Stimulated activated naive CD4-positive, alpha-beta T cell (primary cell): ENCODE measurements around the gene CKAP2L.

Source experiments
- DNase-seq, 6 experiments: peaks; one replicate each; lab custom pipeline; 2025; lab: John Stamatoyannopoulos, UW

Gene CKAP2L

GRCh38 chr2:112792419-112792818 lies 28.0 kb upstream of the CKAP2L start:
- DNase-seq = no peak

- DNase-seq = no peak
Observed at GRCh38 chr2:112791693-112792230, 27.4 kb upstream of the CKAP2L start.

GRCh38 chr2:112791019-112791418 lies 26.6 kb upstream of the CKAP2L start:
- DNase-seq = no peak

- no peak for DNase-seq
Observed at GRCh38 chr2:112790305-112790704, 25.9 kb upstream of the CKAP2L start.

GRCh38 chr2:112789186-112789585 lies 24.8 kb upstream of the CKAP2L start:
- no peak for DNase-seq

GRCh38 chr2:112788653-112789052 lies 24.2 kb upstream of the CKAP2L start:
- DNase-seq = no peak

GRCh38 chr2:112787729-112788393 lies 23.5 kb upstream of the CKAP2L start:
- DNase-seq = no peak

- no peak for DNase-seq
Observed at GRCh38 chr2:112787294-112787693, 22.9 kb upstream of the CKAP2L start.

GRCh38 chr2:112784199-112785189 lies 20.1 kb upstream of the CKAP2L start, which contains the start of gene IL1A:
IL1A (minus strand) TSS chr2:112784493; CDS start chr2:112783770, 723 bp downstream.
- DNase-seq = no peak

- DNase-seq = no peak
Observed at GRCh38 chr2:112783187-112783714, 18.8 kb upstream of the CKAP2L start.

GRCh38 chr2:112782234-112782799 lies 17.9 kb upstream of the CKAP2L start:
- DNase-seq = no peak

- no peak for DNase-seq
Observed at GRCh38 chr2:112779598-112779997, 15.2 kb upstream of the CKAP2L start.

- DNase-seq = no peak
Observed at GRCh38 chr2:112777036-112777435, 12.6 kb upstream of the CKAP2L start.

- no peak for DNase-seq
Observed at GRCh38 chr2:112776113-112776512, 11.7 kb upstream of the CKAP2L start.

GRCh38 chr2:112774536-112775285 lies 10.3 kb upstream of the CKAP2L start:
- no peak for DNase-seq

GRCh38 chr2:112773556-112773955 lies 9.1 kb upstream of the CKAP2L start:
- DNase-seq = no peak

GRCh38 chr2:112772911-112773475 lies 8.6 kb upstream of the CKAP2L start:
- no peak for DNase-seq

GRCh38 chr2:112772322-112772721 lies 7.9 kb upstream of the CKAP2L start:
- DNase-seq = no peak

GRCh38 chr2:112768432-112768831 lies 4.0 kb upstream of the CKAP2L start:
- no peak for DNase-seq

GRCh38 chr2:112767693-112768330 lies 3.4 kb upstream of the CKAP2L start:
- DNase-seq = no peak

GRCh38 chr2:112765251-112765650 lies 842 bp upstream of the CKAP2L start:
- no peak for DNase-seq
